GM18520 (cell line): ENCODE data around the gene WDR77.

Experiments
- ATAC-seq: cut with Tn5 transposase; IDR thresholded peaks from one replicate; pipeline ENCODE4 v1.9.1; 2021; ENCODE audit not compliant: unreplicated experiment

The WDR77 gene

GRCh38 chr1:111470596-111470995, 21.5 kb upstream of the WDR77 start:
- no peak for ATAC-seq

DNA sequence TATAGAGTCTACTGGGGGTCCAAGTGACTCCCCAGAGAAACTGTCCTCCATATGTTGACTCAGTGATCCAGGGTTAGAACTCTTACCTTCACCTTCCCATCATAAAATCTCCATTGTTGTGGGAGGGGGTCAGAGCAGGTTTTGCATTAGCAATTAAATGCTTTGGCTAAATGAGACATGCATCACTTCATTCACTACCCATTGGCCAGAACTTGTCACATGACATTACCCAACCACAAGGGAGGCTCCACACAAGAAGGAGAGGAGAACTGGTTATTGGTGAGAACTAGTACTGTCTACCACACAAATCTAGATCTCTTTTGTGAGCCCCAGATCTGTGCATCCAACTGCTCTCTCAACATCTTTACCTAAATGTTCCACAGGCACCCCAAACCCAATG, 20.5 kb upstream of the WDR77 start:
- no peak for ATAC-seq

GRCh38 chr1:111468717-111469100, 19.7 kb upstream of the WDR77 start:
- no peak for ATAC-seq

DNA sequence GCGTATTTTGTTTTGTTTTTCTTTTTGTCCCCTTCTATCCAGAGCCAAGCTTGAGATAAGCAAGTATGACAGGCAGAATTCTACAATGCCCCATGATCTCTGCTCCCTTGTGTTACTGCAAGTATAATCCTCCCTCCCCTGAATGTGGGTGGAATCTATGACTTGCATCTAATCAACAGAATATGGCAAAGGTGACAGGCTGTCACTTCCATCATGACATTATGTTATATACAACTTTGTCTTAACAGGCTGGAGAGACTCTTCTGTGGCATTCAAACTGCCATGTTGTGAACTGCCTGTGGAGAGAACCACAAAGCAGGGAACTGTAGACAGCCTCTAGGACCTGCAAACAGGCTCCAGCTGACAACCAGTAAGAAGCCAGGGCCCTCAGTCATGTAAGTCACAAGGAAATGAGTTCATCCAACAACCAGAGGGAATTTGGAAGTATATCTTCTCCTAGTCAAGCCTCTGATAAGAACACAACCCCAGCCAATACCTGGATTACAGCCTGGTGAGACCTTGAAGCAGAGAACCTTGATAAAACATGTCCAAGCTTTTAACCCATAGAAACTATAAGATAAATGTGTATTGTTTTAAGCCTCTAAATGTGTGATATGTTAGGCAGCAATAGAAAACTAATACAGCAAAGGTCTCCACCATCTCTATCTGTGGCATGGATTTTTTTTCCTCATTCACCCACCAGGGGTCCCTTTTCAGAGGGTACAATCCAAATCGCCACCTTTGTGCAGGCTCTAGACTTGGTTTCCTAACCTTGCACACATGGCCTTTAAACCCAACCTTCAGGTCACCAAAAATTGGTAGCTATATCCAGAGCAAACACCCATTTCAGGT, 19.0 kb upstream of the WDR77 start:
- ATAC-seq: no peak

- no peak for ATAC-seq
Observed at GRCh38 chr1:111466480-111466879, 17.4 kb upstream of the WDR77 start.

DNA sequence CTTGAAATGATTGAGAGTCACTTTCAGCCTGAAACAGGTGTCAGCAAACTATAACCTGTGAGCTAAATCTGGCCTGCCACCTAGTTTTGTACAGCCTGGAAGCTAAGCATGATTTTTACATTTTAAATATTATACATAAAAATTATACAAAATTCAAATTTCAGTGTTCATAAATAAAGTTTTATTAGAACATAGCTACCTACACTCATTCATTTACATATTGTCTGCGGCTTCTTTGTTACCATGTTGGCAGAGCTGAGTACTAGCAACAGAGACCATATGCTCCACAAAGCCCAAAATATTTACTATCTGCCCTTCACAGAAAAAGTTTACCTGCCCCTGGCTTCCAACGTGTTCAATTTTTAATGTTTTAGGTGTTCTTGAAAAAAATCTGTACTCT, 16.7 kb upstream of the WDR77 start:
- ATAC-seq: no peak

GRCh38 chr1:111463029-111463683, 14.1 kb upstream of the WDR77 start:
- ATAC-seq: no peak

GRCh38 chr1:111462370-111463028, 13.4 kb upstream of the WDR77 start:
- no peak for ATAC-seq

- ATAC-seq: no peak
Observed at GRCh38 chr1:111461765-111462164, 12.7 kb upstream of the WDR77 start.

DNA sequence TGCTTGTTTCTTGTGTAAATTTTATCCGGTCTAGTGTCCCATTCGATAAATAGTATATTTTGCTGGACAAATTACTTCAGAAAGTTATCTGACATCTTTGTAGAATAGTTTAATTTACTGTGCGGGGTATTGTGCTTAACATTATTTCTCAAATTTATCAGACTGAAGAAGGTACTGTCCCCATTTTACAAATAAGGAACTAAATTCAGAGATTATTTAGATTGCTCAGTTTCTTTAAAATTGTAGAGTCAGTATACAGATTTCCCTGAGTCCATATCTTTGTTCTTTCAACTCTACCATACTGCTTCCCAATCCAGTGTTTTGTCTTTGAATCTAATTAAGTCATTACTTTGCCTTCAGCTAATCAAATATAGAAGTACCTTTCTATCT, 6.6 kb upstream of the WDR77 start:
- no peak for ATAC-seq

DNA sequence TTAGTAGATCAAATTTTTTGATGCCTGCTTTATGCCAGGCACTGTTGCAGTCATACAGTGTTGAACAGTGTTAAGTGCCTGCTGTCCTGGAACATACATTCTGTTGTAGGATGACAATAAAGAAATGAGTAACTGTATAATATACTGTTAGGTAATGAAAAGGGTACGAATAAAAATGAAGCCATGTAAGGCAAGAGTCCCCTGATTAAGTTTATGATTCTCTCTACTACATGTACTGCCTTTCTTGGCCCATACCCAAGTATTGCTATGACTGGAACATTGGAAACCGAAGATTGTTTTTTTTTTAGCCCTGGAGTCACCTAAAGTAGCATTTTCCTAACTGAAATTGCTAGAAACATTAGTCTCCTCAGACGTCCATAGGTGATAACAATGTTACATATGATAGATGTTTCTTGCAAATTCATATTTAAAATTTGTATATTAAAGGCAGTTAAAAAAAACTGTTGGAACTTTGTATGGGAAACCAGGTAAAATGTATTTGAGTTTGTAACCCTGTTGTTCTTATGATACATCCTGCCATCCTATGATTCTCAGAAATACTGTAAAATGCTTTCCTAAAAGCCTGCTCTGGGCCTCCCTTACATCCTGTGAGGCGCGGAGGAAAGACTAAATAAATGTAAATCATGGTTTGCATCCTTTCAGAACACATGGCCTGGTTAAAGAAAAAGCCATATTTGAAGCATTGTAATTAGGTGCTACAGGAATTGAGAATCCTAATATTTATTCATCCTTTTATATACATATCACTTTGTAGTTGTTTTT, 6.0 kb upstream of the WDR77 start:
- ATAC-seq: no peak

- ATAC-seq: no peak
Observed at GRCh38 chr1:111453706-111454105, 4.7 kb upstream of the WDR77 start.

GRCh38 chr1:111452581-111452980, 3.5 kb upstream of the WDR77 start:
- no peak for ATAC-seq

DNA sequence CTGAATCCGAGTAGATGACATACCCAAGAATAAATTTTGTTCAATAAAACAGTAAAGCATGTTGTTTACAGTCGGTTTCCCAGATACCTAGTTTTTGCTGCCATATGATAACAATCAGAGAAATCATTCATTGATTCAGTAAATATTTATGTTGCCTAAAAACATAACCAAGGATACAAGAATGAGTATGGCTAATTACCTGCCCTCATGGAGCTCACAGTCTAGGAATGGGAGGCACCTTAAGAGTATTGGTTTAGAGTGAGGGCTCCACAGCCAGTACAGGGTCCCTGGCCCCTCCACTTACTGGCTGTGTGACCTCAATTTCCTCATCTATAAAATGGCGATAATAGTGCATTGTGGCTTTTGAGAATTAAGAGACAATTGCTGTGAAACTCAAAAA, 1.1 kb upstream of the WDR77 start:
- no peak for ATAC-seq

DNA sequence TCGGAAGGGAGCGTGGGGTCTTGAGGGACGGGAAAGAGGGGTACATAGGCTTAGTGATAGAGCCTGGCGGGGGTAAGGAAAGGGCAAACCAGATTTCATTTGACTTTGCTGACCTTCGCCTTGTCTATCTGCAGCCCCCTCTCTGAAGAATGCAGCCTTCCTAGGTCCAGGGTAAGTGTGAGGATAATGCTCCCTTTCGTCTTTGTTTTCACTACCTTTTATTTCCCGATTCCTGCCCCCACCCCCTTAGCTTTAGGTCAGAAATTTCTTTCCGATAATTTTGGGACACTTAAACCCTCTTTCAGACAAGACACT, 604 bp upstream of the WDR77 start:
- ATAC-seq: peak; percentile 1

DNA sequence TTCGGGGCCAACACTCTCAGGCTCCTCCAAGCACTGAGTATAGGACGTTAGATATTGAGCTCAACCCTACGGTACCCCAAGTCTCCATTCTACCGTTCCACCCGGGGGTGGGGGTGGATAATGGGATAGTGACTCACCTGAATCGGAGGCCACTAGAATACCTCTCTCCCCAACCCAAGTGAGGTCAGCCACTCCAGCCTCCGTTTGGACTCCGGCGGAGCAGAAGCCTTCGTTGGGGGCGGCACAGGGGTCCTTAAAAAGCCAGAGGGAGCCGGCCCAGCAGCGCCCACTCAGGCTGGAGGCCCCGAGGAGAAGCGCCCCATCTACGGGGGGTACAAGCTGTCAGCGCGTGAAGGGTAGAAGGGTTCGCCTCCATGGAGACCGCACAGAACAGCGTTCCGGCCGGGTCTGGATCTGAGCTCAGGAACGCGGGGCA, 556 bp downstream of the WDR77 start:
- ATAC-seq: no peak

DNA sequence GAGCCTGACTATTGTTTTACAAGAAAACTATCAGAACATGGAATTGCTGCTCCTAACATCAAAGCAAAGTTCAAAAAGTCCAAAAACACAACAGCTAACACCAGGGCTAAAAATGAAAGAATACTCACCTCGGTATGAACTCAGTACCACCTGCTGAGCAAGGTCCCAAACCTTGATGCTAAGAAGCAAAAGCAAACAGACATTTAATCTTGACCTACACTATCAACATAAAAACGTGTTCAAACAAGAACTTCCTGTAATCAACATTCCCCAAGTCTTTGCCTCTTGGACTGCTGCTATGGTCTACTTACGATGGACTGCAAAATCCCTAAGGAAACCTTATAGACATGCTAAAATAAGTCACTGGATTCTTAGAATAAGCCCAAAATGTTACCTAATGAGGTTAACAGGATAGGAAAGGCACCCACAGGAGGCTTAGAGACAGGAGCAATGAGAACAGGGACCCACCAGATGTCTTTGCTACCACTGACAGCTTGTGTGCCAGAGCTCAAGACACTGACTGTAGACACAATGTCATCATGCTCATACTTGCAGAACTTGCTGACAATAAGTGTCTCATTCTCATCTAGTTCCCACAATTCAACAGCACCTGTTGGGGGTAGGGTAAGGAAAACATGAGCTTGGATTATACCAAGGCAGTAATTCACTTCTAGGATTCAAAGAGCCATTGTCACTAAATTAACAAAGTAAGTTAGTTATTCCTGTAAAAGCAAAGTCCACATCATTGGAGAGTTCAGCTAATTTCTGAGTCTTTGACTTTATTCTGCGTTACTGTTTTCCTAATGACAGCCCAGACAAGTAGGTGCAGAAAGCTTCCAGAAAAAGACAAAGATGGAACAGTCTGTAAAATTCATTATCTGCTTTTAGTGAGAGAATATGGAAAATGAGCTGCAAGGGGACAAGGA, 1.8 kb downstream of the WDR77 start:
- ATAC-seq: no peak

DNA sequence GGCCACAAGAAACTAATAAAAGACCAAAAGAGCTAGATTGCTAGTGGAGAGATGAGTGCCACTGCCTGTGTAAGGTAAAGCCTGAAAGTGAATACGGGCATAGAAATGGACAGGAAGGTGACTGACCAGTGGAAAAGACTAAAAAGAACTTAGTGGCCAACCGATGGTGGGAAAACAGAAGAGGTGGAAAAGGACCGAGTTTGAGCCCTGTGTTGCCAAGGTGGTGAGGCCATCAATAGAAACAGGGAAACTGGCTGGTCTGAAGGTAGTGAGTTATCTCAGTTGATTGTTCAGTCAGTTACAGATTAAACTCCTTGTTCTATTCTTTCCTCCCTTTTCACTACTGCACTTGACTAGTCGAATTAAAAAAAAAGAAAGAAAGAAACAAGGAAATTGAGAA, 2.5 kb downstream of the WDR77 start:
- no peak for ATAC-seq

DNA sequence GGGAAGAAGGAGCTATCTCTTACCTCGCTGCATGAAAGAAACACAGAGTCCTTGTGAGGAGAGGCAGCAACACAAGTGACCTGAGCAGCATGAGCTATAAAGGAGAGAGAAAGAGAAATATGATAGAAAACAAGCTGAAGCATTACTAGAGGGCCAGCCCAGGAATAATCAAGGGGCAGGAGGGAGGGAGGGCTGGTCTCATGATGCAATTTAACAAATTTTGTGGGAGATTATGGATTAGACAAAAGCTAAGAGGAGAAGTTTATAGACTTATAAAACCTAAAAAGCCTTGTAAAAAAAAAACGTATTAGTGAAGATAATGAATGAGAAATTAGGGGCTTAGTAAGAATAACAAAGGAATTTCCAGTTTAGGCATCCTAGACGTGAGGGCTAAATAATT, 5.0 kb downstream of the WDR77 start:
- ATAC-seq: no peak

DNA sequence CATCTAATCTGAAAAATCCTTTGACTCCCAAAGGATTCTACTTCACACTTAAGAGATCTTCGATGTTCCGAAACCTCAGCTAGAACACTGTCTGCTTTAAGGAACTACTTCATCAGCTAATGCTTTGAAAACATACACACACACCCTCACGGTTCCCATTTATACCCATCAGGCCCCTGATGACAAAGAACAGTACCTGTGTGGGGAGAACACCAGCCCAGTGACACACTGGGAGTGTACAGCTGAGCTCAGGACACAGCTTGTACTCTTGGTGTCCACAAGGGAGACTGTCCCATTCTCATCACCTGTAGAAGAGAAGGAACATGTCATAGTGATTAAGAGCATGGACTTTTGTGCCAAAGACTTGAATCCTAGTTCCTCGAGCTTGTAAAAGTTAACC, 6.6 kb downstream of the WDR77 start:
- ATAC-seq: no peak
